Esophagus squamous epithelium (tissue), 5 donors: ENCODE results near the gene ST3GAL2. TPM values are rescaled to one million over a fixed set of nuclear protein-coding genes. Genes with fewer than 3 reads are reported as not detected.

Experiments
- DNase-seq: peaks from one replicate; lab custom pipeline; 2025; lab: John Stamatoyannopoulos, UW
- H3K27ac ChIP-seq, 4 donors: fragments of 200-600 bp; sonication (generic); one replicate each; pipeline ENCODE4 v1.5.1; 2016 to 2019; ENCODE audit warnings: mild to moderate bottlenecking in 1 of 4
- H3K27me3 ChIP-seq, 4 donors: fragments of 200-600 bp; sonication (generic); 1 replicate in 3 of 4; 2 replicates in 1 of 4; pipeline versions ENCODE4 v1.5.1 to v1.6.0; 2017 to 2021; ENCODE audit warnings: antibody characterized with exemption in 1 of 4
- H3K36me3 ChIP-seq, 3 donors: fragments of 200-600 bp; sonication (generic); one replicate each; pipeline ENCODE4 v1.5.1; 2016 to 2019
- H3K4me1 ChIP-seq, 3 donors: fragments of 200-600 bp; sonication (generic); one replicate each; pipeline ENCODE4 v1.5.1; 2017 to 2019
- H3K4me3 ChIP-seq, 4 donors: fragments of 200-600 bp; sonication (generic); 1 replicate in 3 of 4; 2 replicates in 1 of 4; pipeline ENCODE4 v1.5.1; 2016 to 2019; ENCODE audit warnings: mild to moderate bottlenecking in 2 of 4, moderate library complexity in 1 of 4
- H3K9me3 ChIP-seq, 3 donors: fragments of 200-600 bp; sonication (generic); one replicate each; pipeline ENCODE4 v1.5.1; 2016 to 2019
- POLR2A ChIP-seq, 4 donors: fragments of 450-650 bp; IDR thresholded peaks; one replicate each; pipeline ENCODE4 v1.6.1; 2017; ENCODE audit warnings: antibody characterized with exemption in 4 of 4, mild to moderate bottlenecking in 4 of 4, moderate library complexity in 3 of 4
- WGBS, 2 donors: methylation state at CpG; one replicate each; pipeline ENCODE4 v1.1.5; 2018; 5-methylcytosine and 5-hydroxymethylcytosine counted together
- intact Hi-C: fragments of 100-400 bp; cut with DNase I; formaldehyde crosslinking; loops from one replicate; pipeline ENCODE4 v1.15.0; 2022
- total RNA-seq, 4 donors: library from RNA; depleted of rRNA; stranded (reverse); fragments of >200 nt; gene quantifications; one replicate each; pipeline ENCODE4 v1.1.0, GENCODE V29; 2016
- TF ChIP-seq, protein P1 (sequence below), 6 experiments: fragments of 450-650 bp in 4 of 6; fragments of 200-600 bp in 2 of 6; sonication (generic) in 2 of 6; IDR thresholded peaks; one replicate each; pipeline ENCODE4 v1.5.1; 2016 to 2019; ENCODE audit warnings: antibody characterized with exemption in 6 of 6, mild to moderate bottlenecking in 4 of 6, moderate library complexity in 4 of 6
- donor health status: DM: yes; HTN: yes; CAD: no.

The ST3GAL2 gene
- total RNA-seq, 4 donors from 2014 or later: 0.80 to 6.5 (median 3.0) TPM

GRCh38 chr16:70481929-70482536 is 43.1 kb upstream of the ST3GAL2 start:
- no peak for DNase-seq
- whole genome bisulfite sequencing, 2 donors: 65 to 82% methylated on average over 5 to 7 of the region's 7 CpGs
- intact Hi-C loops: no loop called here
- H3K27me3 ChIP-seq: no peaks in the 10 kb centered on the region
- H3K4me3 ChIP-seq: no peak overlapping the region
- peaks cover 4 to 97% (median 17%) of the 10 kb centered on the region in 3 donors for H3K36me3 ChIP-seq
- TF ChIP-seq, protein P1, sequence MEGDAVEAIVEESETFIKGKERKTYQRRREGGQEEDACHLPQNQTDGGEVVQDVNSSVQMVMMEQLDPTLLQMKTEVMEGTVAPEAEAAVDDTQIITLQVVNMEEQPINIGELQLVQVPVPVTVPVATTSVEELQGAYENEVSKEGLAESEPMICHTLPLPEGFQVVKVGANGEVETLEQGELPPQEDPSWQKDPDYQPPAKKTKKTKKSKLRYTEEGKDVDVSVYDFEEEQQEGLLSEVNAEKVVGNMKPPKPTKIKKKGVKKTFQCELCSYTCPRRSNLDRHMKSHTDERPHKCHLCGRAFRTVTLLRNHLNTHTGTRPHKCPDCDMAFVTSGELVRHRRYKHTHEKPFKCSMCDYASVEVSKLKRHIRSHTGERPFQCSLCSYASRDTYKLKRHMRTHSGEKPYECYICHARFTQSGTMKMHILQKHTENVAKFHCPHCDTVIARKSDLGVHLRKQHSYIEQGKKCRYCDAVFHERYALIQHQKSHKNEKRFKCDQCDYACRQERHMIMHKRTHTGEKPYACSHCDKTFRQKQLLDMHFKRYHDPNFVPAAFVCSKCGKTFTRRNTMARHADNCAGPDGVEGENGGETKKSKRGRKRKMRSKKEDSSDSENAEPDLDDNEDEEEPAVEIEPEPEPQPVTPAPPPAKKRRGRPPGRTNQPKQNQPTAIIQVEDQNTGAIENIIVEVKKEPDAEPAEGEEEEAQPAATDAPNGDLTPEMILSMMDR (IDR thresholded peaks at IDR 0.05): no peak
- TF ChIP-seq POLR2A (IDR thresholded peaks at IDR 0.05): no peak
- no peak overlapping the region for H3K27ac ChIP-seq
- no peaks in the 10 kb centered on the region for H3K9me3 ChIP-seq
- H3K4me1 ChIP-seq: peaks cover 0 to 15% (median 3%) of the 10 kb centered on the region in 3 donors

- DNase-seq: no peak
- Histone ChIP-seq H3K9me3 (no peaks in the 10 kb centered on the region), H3K4me1 (peaks cover 4 to 28% (median 9%) of the 10 kb centered on the region in 3 donors), H3K4me3 (no peak overlapping the region), H3K27ac (no peak overlapping the region), H3K27me3 (no peaks in the 10 kb centered on the region), H3K36me3 (peaks cover 4 to 86% (median 17%) of the 10 kb centered on the region in 3 donors)
- intact Hi-C loops: no loop called here
- 91 to 93% methylated on average over 3 to 4 of the region's 17 CpGs for WGBS, 2 donors
- TF ChIP-seq POLR2A (IDR thresholded peaks at IDR 0.05): no peak
- TF ChIP-seq, protein P1 (IDR thresholded peaks at IDR 0.05): no peak
These were observed 41.5 kb upstream of the ST3GAL2 start for GRCh38 chr16:70480127-70481105.

DNA sequence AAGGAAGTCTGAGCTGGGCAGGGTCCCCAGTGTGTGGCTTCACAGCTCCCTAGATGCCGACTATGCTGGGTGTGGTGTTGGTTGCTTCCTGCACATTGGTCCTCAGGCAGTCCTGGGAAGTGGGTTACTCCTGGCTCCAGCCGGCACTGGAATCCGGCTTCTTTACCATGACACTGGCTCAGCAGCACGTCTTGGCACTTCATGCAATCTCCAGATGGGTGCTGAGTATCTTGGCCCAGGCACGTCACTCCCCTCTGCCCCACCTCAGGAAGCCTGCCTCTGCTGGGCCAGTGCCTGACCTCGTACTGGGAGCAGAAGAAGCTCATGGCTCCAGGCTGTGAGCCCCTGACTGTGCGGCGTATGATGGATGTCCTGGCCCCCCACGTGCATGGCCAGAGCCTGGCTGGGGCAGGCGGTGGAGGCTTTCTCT is 40.0 kb upstream of the ST3GAL2 start:
- Histone ChIP-seq H3K4me1 (peaks cover 4 to 35% (median 13%) of the 10 kb centered on the region in 3 donors), H3K4me3 (no peak overlapping the region), H3K36me3 (peaks cover 4 to 86% (median 17%) of the 10 kb centered on the region in 3 donors), H3K27me3 (no peaks in the 10 kb centered on the region), H3K9me3 (no peaks in the 10 kb centered on the region), H3K27ac (peak overlapping the region in 3 of 4 donors; percentile 10 to 29 (median 28))
- DNase-seq: no peak
- no peak for TF ChIP-seq POLR2A (IDR thresholded peaks at IDR 0.05)
- TF ChIP-seq, protein P1 (IDR thresholded peaks at IDR 0.05): no peak
- WGBS, 2 donors: 40 to 47% methylated on average over 2 to 3 of the region's 10 CpGs
- intact Hi-C loops: no loop called here

DNA sequence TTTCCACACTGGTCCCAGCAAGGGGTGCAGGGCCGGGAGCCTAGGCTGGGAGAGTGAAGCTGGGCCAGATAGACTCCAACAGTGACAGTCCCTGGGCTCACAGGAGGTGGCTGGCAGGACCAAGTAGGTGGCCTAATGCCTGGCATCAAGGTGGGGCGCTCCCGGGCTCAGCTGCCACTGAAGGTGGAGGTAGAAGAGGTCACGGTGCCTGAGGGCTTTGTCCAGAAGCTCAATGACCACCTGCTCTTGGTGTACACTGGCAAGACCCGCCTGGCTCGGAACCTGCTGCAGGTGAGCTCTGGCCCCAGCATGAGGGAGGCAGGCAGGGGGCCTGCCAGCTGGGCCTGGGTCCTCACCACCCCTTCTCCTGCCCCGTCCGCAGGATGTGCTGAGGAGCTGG is 39.3 kb upstream of the ST3GAL2 start:
- peaks cover 0 to 86% (median 13%) of the 10 kb centered on the region in 3 donors for H3K36me3 ChIP-seq
- TF ChIP-seq, protein P1 (IDR thresholded peaks at IDR 0.05): no peak
- no peak for TF ChIP-seq POLR2A (IDR thresholded peaks at IDR 0.05)
- H3K9me3 ChIP-seq: no peaks in the 10 kb centered on the region
- intact Hi-C loops: no loop called here
- no peaks in the 10 kb centered on the region for H3K27me3 ChIP-seq
- H3K27ac ChIP-seq: peak overlapping the region in 2 of 4 donors; percentile 28 to 29
- H3K4me3 ChIP-seq: no peak overlapping the region
- 80% methylated on average over 4 of the region's 8 CpGs; no CpG with 5 or more reads in 1 of the 2 donors for WGBS, 2 donors
- H3K4me1 ChIP-seq: peaks cover 4 to 35% (median 13%) of the 10 kb centered on the region in 3 donors
- no peak for DNase-seq
